ENCODE data around the gene RUNX1. TPM values are rescaled to one million over a fixed set of nuclear protein-coding genes. Genes with fewer than 3 reads are reported as not detected.

The RUNX1 gene
- total and polyA plus RNA-seq, 2 donors = 18.5 to 29.6 TPM

GRCh38 chr21:34883491-34884271, 165.4 kb downstream of the RUNX1 start:
- Histone ChIP-seq H3K4me3 (ENCODE audit: low read length in 2 of 2) (peak overlapping the region in 1 of 2 donors; percentile 17), H3K4me1 (ENCODE audit: control insufficient read depth in 2 of 2, insufficient read depth in 2 of 2, low read length in 2 of 2) (peaks cover 11 to 44% of the 10 kb centered on the region in 2 donors), H3K27me3 (ENCODE audit: control insufficient read depth in 2 of 2, insufficient read depth in 1 of 2, low read length in 1 of 2) (peaks cover 0 to 7% of the 10 kb centered on the region in 2 donors), H3K27ac (ENCODE audit: low read depth in 1 of 2, low read length in 1 of 2) (no peak overlapping the region), H3K36me3 (ENCODE audit: control insufficient read depth in 2 of 2, insufficient read depth in 2 of 2, low read length in 1 of 2) (peaks cover 10 to 36% of the 10 kb centered on the region in 2 donors), H3K9me3 (ENCODE audit: control insufficient read depth in 2 of 2, insufficient read depth in 1 of 2, low read length in 1 of 2) (no peaks in the 10 kb centered on the region)
- WGBS = 30% methylated on average over 6 of the region's 6 CpGs
- no peak for DNase-seq (ENCODE audit: low read depth in 6 of 9, low spot score in 9 of 9)

- Histone ChIP-seq H3K4me1 (ENCODE audit: control insufficient read depth in 2 of 2, insufficient read depth in 2 of 2, low read length in 2 of 2) (peaks cover 11 to 38% of the 10 kb centered on the region in 2 donors), H3K36me3 (ENCODE audit: control insufficient read depth in 2 of 2, insufficient read depth in 2 of 2, low read length in 1 of 2) (peaks cover 15 to 46% of the 10 kb centered on the region in 2 donors), H3K9me3 (ENCODE audit: control insufficient read depth in 2 of 2, insufficient read depth in 1 of 2, low read length in 1 of 2) (no peaks in the 10 kb centered on the region), H3K27me3 (ENCODE audit: control insufficient read depth in 2 of 2, insufficient read depth in 1 of 2, low read length in 1 of 2) (peaks cover 0 to 7% of the 10 kb centered on the region in 2 donors), H3K4me3 (ENCODE audit: low read length in 2 of 2) (no peak overlapping the region), H3K27ac (ENCODE audit: low read depth in 1 of 2, low read length in 1 of 2) (peak overlapping the region in 1 of 2 donors; percentile 1)
- DNase-seq (ENCODE audit: low read depth in 6 of 9, low spot score in 9 of 9) = peak in 1 of 9 donors; percentile 49
- WGBS = 15% methylated on average over 2 of the region's 2 CpGs
Measured at GRCh38 chr21:34882719-34883131, 166.4 kb downstream of the RUNX1 start.

GRCh38 chr21:34881839-34882371, 167.2 kb downstream of the RUNX1 start:
- 65% methylated on average over 4 of the region's 4 CpGs for WGBS
- Histone ChIP-seq H3K27ac (ENCODE audit: low read depth in 1 of 2, low read length in 1 of 2) (no peak overlapping the region), H3K27me3 (ENCODE audit: control insufficient read depth in 2 of 2, insufficient read depth in 1 of 2, low read length in 1 of 2) (peaks cover 0 to 7% of the 10 kb centered on the region in 2 donors), H3K9me3 (ENCODE audit: control insufficient read depth in 2 of 2, insufficient read depth in 1 of 2, low read length in 1 of 2) (no peaks in the 10 kb centered on the region), H3K4me3 (ENCODE audit: low read length in 2 of 2) (no peak overlapping the region), H3K36me3 (ENCODE audit: control insufficient read depth in 2 of 2, insufficient read depth in 2 of 2, low read length in 1 of 2) (peaks cover 21 to 54% of the 10 kb centered on the region in 2 donors), H3K4me1 (ENCODE audit: control insufficient read depth in 2 of 2, insufficient read depth in 2 of 2, low read length in 2 of 2) (peaks cover 6 to 32% of the 10 kb centered on the region in 2 donors)
- no peak for DNase-seq (ENCODE audit: low read depth in 6 of 9, low spot score in 9 of 9)

GRCh38 chr21:34881421-34881820, 167.7 kb downstream of the RUNX1 start:
- WGBS = 76% methylated on average over 3 of the region's 3 CpGs
- no peak overlapping the region for H3K27ac ChIP-seq (ENCODE audit: low read depth in 1 of 2, low read length in 1 of 2)
- DNase-seq (ENCODE audit: low read depth in 6 of 9, low spot score in 9 of 9) = no peak

GRCh38 chr21:34880401-34880800, 168.7 kb downstream of the RUNX1 start:
- WGBS = 97% methylated on average over 7 of the region's 7 CpGs
- DNase-seq (ENCODE audit: low read depth in 6 of 9, low spot score in 9 of 9) = no peak
- Histone ChIP-seq H3K27ac (ENCODE audit: low read depth in 1 of 2, low read length in 1 of 2) (no peak overlapping the region), H3K9me3 (ENCODE audit: control insufficient read depth in 2 of 2, insufficient read depth in 1 of 2, low read length in 1 of 2) (no peaks in the 10 kb centered on the region), H3K4me3 (ENCODE audit: low read length in 2 of 2) (no peak overlapping the region), H3K36me3 (ENCODE audit: control insufficient read depth in 2 of 2, insufficient read depth in 2 of 2, low read length in 1 of 2) (peaks cover 25 to 68% of the 10 kb centered on the region in 2 donors), H3K27me3 (ENCODE audit: control insufficient read depth in 2 of 2, insufficient read depth in 1 of 2, low read length in 1 of 2) (no peaks in the 10 kb centered on the region), H3K4me1 (ENCODE audit: control insufficient read depth in 2 of 2, insufficient read depth in 2 of 2, low read length in 2 of 2) (peaks cover 4 to 19% of the 10 kb centered on the region in 2 donors)

More at GRCh38 chr21:34881421-34881820, 167.7 kb downstream of the RUNX1 start:
- H3K27me3 ChIP-seq (ENCODE audit: control insufficient read depth in 2 of 2, insufficient read depth in 1 of 2, low read length in 1 of 2) = peaks cover 0 to 5% of the 10 kb centered on the region in 2 donors
- peaks cover 6 to 28% of the 10 kb centered on the region in 2 donors for H3K4me1 ChIP-seq (ENCODE audit: control insufficient read depth in 2 of 2, insufficient read depth in 2 of 2, low read length in 2 of 2)
- H3K4me3 ChIP-seq (ENCODE audit: low read length in 2 of 2) = no peak overlapping the region
- peaks cover 19 to 58% of the 10 kb centered on the region in 2 donors for H3K36me3 ChIP-seq (ENCODE audit: control insufficient read depth in 2 of 2, insufficient read depth in 2 of 2, low read length in 1 of 2)
- no peaks in the 10 kb centered on the region for H3K9me3 ChIP-seq (ENCODE audit: control insufficient read depth in 2 of 2, insufficient read depth in 1 of 2, low read length in 1 of 2)

GRCh38 chr21:34878940-34879339, 170.2 kb downstream of the RUNX1 start:
- Histone ChIP-seq H3K36me3 (ENCODE audit: control insufficient read depth in 2 of 2, insufficient read depth in 2 of 2, low read length in 1 of 2) (peaks cover 29 to 73% of the 10 kb centered on the region in 2 donors), H3K27ac (ENCODE audit: low read depth in 1 of 2, low read length in 1 of 2) (no peak overlapping the region), H3K27me3 (ENCODE audit: control insufficient read depth in 2 of 2, insufficient read depth in 1 of 2, low read length in 1 of 2) (no peaks in the 10 kb centered on the region), H3K4me3 (ENCODE audit: low read length in 2 of 2) (no peak overlapping the region), H3K9me3 (ENCODE audit: control insufficient read depth in 2 of 2, insufficient read depth in 1 of 2, low read length in 1 of 2) (no peaks in the 10 kb centered on the region), H3K4me1 (ENCODE audit: control insufficient read depth in 2 of 2, insufficient read depth in 2 of 2, low read length in 2 of 2) (peaks cover 0 to 10% of the 10 kb centered on the region in 2 donors)
- no peak for DNase-seq (ENCODE audit: low read depth in 6 of 9, low spot score in 9 of 9)
- WGBS = 96% methylated on average over 2 of the region's 2 CpGs

GRCh38 chr21:34878501-34878900, 170.6 kb downstream of the RUNX1 start:
- no peak overlapping the region for H3K4me3 ChIP-seq (ENCODE audit: low read length in 2 of 2)
- peaks cover 0 to 6% of the 10 kb centered on the region in 2 donors for H3K4me1 ChIP-seq (ENCODE audit: control insufficient read depth in 2 of 2, insufficient read depth in 2 of 2, low read length in 2 of 2)
- H3K27me3 ChIP-seq (ENCODE audit: control insufficient read depth in 2 of 2, insufficient read depth in 1 of 2, low read length in 1 of 2) = no peaks in the 10 kb centered on the region
- 96% methylated on average over 3 of the region's 3 CpGs for WGBS
- no peaks in the 10 kb centered on the region for H3K9me3 ChIP-seq (ENCODE audit: control insufficient read depth in 2 of 2, insufficient read depth in 1 of 2, low read length in 1 of 2)
- H3K27ac ChIP-seq (ENCODE audit: low read depth in 1 of 2, low read length in 1 of 2) = no peak overlapping the region
- peaks cover 34 to 78% of the 10 kb centered on the region in 2 donors for H3K36me3 ChIP-seq (ENCODE audit: control insufficient read depth in 2 of 2, insufficient read depth in 2 of 2, low read length in 1 of 2)
- DNase-seq (ENCODE audit: low read depth in 6 of 9, low spot score in 9 of 9) = no peak

GRCh38 chr21:34877485-34878128, 171.5 kb downstream of the RUNX1 start:
- no peak for DNase-seq (ENCODE audit: low read depth in 6 of 9, low spot score in 9 of 9)
- H3K4me1 ChIP-seq (ENCODE audit: control insufficient read depth in 2 of 2, insufficient read depth in 2 of 2, low read length in 2 of 2) = no peaks in the 10 kb centered on the region
- no peak overlapping the region for H3K4me3 ChIP-seq (ENCODE audit: low read length in 2 of 2)

GRCh38 chr21:34875830-34876229, 173.3 kb downstream of the RUNX1 start:
- Histone ChIP-seq H3K27ac (ENCODE audit: low read depth in 1 of 2, low read length in 1 of 2) (no peak overlapping the region), H3K4me1 (ENCODE audit: control insufficient read depth in 2 of 2, insufficient read depth in 2 of 2, low read length in 2 of 2) (no peaks in the 10 kb centered on the region), H3K27me3 (ENCODE audit: control insufficient read depth in 2 of 2, insufficient read depth in 1 of 2, low read length in 1 of 2) (no peaks in the 10 kb centered on the region), H3K9me3 (ENCODE audit: control insufficient read depth in 2 of 2, insufficient read depth in 1 of 2, low read length in 1 of 2) (no peaks in the 10 kb centered on the region), H3K4me3 (ENCODE audit: low read length in 2 of 2) (no peak overlapping the region), H3K36me3 (ENCODE audit: control insufficient read depth in 2 of 2, insufficient read depth in 2 of 2, low read length in 1 of 2) (peaks cover 57 to 88% of the 10 kb centered on the region in 2 donors)
- no peak for DNase-seq (ENCODE audit: low read depth in 6 of 9, low spot score in 9 of 9)
- WGBS = 98% methylated on average over 6 of the region's 6 CpGs

More at GRCh38 chr21:34877485-34878128, 171.5 kb downstream of the RUNX1 start:
- no peaks in the 10 kb centered on the region for H3K9me3 ChIP-seq (ENCODE audit: control insufficient read depth in 2 of 2, insufficient read depth in 1 of 2, low read length in 1 of 2)
- WGBS = 92% methylated on average over 10 of the region's 10 CpGs
- no peak overlapping the region for H3K27ac ChIP-seq (ENCODE audit: low read depth in 1 of 2, low read length in 1 of 2)
- no peaks in the 10 kb centered on the region for H3K27me3 ChIP-seq (ENCODE audit: control insufficient read depth in 2 of 2, insufficient read depth in 1 of 2, low read length in 1 of 2)
- peaks cover 41 to 82% of the 10 kb centered on the region in 2 donors for H3K36me3 ChIP-seq (ENCODE audit: control insufficient read depth in 2 of 2, insufficient read depth in 2 of 2, low read length in 1 of 2)

Measured in thymus (tissue), 11 donors.